MM.1S (cell line): Measurements from ENCODE around the gene NTRK2.

Source experiments
- CTCF ChIP-seq: fragments of 300-600 bp; sonication (generic); IDR thresholded peaks from 2 replicates; pipeline ENCODE4 v1.5.1; 2016; ENCODE audit warnings: antibody characterized with exemption, low read length, mixed read lengths
- EZH2 ChIP-seq: fragments of 300-600 bp; sonication (generic); optimal IDR thresholded peaks from 2 replicates; pipeline ENCODE3; 2017; ENCODE audit warnings: low read depth, mild to moderate bottlenecking, antibody characterized with exemption, low read length, mixed read lengths
- EZH2phosphoT487 ChIP-seq: fragments of 300-600 bp; sonication (generic); IDR thresholded peaks from 2 replicates; pipeline ENCODE4 v1.6.1; 2018; ENCODE audit warnings: antibody characterized with exemption, low read length

GRCh38 chr9:84991514-84991870, 322.0 kb downstream of the NTRK2 start:
- no peak for TF ChIP-seq CTCF
- TF ChIP-seq EZH2: no peak
- TF ChIP-seq EZH2phosphoT487: no peak
